Mucosa of gallbladder (tissue), 1 donor: ENCODE measurements around the gene UBE2G2. TPM values are rescaled to one million over a fixed set of nuclear protein-coding genes. Genes with fewer than 3 reads are reported as not detected.

ENCODE experiments used
- DNase-seq: peaks from one replicate; pipeline ENCODE4 v3.0.0-alpha.2; 2020; ENCODE audit warnings: low spot score
- total RNA-seq: library from RNA; stranded (reverse); gene quantifications from one replicate; pipeline ENCODE4 v1.2.1, GENCODE V29; 2021
- donor health status: DM: no; HTN: no; CAD: no.

Gene UBE2G2
- total RNA-seq, 1 donor from 2014 or later = 74.4 TPM

GRCh38 chr21:44750675-44751025, 51.0 kb downstream of the UBE2G2 start:
- no peak for DNase-seq

GRCh38 chr21:44749759-44750674, 51.6 kb downstream of the UBE2G2 start:
- no peak for DNase-seq

DNA sequence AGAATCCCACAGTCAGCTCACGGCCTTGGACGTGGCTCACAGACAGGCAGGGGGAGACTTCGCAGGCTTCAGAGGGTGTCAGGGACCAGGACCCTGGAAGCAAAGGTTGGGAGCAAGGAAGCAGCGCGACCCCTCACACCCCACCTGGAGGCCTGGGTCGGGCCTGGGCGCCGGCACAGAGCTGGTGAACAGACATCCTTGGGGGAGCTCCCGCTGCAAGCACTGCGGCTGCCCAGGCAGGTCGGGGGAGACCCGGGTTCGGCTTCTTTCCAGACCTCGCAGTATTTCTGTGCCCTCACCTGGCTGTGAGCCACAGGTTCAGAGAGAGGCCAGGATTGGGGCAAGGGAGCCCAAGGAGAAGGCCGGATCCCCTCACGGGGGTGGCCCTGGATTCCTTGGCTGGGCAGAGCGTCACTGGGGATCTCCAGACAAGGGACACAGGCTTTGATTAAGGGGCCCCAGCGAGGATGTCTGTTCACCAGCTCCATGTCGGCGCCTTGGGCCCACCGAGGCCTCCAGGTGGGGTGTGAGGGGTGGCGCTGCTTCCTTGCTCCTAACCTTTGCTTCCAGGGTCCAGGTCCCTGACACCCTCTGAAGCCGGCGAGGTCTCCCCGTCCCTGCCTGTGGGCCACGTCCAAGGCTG, 52.4 kb downstream of the UBE2G2 start:
- no peak for DNase-seq

GRCh38 chr21:44748621-44749020, 53.0 kb downstream of the UBE2G2 start:
- DNase-seq = no peak

DNA sequence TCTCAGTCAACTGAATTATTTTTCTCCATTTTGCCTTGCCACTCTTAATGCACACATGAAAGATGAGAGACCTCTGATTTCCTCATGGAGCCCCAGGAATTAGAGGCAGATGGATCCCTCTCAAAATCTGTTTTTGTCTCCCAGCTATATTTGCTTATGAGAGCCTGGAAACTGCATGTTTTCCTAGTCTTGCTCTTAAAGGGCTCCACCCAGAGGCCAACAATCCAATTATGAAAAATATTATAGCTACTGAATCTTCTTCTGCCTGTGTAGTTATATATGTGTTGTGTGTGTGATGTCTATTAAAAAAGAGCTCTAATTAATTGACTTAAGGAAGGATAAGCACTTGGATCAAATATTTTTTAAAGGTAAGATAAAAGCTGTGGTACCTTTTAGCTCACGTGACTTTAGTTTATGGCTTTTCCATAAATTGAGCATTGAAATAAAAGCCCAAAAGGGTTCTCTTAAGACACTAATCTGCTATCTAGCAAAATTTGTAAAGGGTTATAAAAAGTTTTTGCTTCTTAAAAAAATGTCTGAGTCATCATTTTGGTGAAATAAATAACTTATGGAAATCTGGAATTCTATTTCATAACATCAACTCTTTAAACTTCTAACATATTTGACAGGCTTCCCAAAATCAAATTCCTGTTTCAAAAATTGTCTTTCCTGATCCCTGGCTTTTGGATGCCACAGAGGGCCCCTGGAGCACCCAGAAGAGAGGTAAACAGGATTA, 59.0 kb downstream of the UBE2G2 start:
- no peak for DNase-seq

DNA sequence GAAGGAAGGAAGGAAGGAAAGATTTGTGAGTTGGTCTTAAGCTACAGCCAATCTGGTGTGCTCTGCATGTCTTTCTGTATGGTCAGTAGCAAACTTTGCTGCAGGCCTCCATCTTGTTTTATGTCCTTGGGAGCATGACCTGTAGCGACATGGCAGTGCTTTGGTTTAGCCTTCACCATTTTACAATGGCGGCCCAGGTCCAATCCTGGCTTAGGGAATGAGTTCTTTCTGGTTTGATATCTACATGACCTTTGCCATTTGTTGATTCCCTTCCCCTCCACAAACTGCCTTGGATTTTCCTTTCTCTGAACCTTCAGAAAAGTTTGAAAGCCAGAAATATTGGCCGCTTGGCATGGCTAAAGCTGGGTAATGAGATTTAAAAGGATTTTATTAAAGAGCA, 59.7 kb downstream of the UBE2G2 start:
- no peak for DNase-seq

- no peak for DNase-seq
Observed at GRCh38 chr21:44740742-44741141, 60.9 kb downstream of the UBE2G2 start.

- DNase-seq = no peak
Observed at GRCh38 chr21:44739316-44739715, 62.3 kb downstream of the UBE2G2 start.

GRCh38 chr21:44738621-44739020, 63.0 kb downstream of the UBE2G2 start:
- no peak for DNase-seq

DNA sequence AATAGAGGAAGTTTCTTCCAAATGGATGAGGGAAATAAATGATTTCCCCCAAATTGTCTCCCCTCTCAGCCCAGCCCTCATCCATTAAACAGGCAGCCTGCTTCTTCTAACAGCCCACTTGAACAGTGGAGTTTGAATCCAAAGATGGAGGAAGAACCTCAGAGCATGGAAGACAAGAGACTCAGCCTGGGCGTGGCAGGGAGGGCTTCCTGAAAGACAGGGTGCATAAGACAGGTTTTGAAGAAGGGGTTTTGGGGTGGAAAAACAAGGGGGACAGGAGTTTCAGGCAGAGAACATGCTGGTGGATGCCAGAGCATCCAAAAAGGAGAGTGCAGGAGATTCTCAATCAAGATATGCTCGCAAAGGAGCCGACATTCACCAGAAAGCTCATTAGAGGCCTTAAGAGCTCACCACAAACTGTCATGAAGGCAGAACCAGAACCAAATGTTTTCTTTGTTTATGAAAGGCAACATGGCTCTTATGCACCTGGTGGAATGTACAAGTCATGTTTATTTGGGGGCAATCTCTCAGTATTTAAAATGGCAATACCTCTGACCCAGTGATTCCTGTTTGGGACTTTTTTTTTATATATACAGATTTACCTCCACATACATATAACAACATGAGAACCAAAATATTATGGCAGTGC, 63.8 kb downstream of the UBE2G2 start:
- no peak for DNase-seq

DNA sequence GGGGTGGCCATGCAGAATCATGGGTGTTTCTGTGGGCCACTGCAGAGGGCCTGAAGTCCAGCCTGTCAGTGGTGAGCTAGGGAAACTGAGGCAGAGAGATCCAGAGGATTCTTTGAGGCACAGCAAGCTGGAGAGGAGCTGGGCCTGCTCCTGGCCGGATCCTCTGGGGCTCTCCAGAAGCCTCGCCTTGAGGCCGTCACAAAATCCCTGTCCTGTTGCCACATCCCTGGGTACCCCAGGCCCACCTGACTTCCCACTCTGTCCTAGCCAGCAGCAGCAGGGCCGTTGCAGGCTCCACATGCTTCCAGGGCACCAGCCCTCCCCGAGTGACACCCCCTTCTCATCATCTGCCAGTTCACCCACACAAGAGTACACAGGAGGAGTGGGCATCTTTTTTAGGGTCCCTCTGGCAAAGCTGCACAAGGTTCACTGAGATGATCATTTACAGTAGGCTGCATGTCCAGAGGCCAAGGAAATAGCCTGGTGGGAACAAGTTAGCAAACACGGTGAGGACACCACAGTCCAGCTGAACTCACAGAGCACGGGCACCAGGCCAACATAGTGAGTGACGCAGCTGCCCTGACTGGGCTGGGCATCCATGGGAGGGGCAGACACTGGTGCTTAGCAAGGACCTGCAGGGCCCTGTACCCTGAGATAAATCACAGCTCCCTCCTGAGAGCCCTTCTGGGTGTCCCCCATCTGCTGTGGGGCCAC, 65.2 kb downstream of the UBE2G2 start:
- DNase-seq = no peak

DNA sequence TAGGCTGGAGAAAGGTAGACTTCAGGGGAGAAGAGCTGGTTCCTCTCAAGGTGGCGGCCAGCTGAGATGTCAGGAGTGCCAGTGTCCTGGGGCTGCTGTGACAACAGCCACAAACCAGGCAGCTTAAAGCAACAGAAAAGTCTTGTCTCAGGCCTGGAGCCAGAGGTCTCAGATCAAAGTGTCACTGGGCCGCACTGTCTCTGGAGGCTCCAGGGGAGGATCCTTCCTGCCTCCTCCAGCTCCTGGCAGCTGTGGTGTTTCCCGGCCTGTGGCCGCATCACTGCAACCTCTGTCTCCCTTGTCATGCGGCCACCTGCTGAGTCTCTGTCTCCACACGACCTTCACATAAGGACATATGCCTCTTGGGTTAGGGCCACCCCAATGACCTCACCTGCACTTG, 65.8 kb downstream of the UBE2G2 start:
- DNase-seq = no peak

DNA sequence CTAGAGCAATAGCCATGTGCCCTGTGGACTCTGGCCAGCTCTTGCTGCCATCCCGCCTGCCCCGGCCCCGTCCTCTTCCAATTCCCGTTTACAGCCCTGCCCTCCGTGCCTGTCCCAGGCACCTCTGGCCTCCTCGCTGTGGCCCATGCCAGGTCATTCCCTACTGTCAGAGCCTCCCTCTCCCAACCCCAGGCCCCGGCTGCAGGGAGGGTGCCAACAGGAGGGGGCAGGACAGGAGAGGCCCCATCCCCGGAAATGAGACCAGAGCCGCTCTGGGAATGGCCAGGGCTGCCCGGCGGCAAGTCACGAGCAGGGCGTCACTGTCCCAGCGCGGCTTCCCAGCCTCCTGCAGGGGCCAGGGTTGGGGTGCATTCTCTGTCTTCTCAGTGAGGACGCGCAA, 66.8 kb downstream of the UBE2G2 start:
- DNase-seq = no peak

- no peak for DNase-seq
Observed at GRCh38 chr21:44734026-44734745, 67.4 kb downstream of the UBE2G2 start.

DNA sequence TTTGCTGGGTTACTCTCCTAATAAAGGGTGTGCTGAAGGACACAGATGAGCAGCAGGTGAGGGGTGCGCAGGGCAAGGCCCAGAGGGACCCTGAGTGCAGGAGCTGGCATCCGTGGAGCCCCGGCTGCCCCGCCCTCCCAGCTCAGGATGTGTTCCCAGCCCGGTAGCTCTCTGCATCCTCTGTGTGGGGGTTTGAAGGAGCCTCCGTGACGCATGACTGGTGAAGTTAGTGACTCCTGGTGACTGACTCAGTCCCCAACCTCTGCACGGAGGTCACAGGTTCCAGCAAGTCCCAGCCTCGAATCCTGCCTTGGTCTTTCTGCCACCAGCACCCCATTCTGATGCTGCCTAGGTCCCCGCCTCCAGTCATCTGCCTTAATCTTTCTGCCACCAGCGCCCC, 68.7 kb downstream of the UBE2G2 start:
- no peak for DNase-seq

GRCh38 chr21:44732263-44732662, 69.4 kb downstream of the UBE2G2 start:
- DNase-seq = no peak

GRCh38 chr21:44730951-44731579, 70.6 kb downstream of the UBE2G2 start:
- DNase-seq = no peak

DNA sequence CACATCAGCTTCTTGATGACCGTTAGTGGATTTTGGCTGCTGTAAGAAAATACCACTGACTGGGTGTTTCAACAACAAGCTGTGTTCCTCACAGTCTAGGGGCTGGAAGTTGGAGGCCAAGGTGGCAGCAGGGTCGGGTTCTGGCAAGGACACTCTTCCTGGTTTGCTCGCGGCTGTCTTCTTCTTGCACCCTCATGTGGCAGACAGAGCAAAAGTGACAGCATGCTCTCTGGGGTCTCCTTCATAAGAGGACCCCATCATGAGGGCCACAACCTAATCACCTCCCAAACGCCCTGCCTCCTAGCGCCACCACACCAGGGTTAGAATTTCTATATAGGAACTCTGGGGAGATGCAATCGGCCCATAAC, 71.6 kb downstream of the UBE2G2 start:
- no peak for DNase-seq

- DNase-seq = no peak
Observed at GRCh38 chr21:44729336-44730027, 72.1 kb downstream of the UBE2G2 start.

DNA sequence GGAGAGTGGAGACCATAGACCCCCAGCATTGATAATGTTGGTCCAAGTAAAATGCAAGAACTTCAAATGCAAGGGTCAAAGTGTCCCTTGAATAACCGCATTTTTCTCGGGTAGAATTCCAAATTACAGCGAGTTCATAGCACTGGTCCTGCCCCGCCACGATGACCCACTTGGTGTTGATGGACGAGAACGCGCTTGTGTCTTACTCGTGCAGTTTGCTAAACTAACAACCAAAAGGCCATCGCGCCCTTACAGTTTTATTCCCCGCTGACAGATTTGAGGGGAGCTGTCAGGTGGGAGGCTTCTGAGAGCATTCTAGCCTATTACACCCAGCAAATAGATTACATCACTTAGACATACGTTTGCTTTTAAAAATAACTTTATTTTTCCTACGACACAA, 72.9 kb downstream of the UBE2G2 start:
- DNase-seq = no peak
